CD4-positive, alpha-beta T cell (primary cell): ENCODE measurements around the gene HECW1. TPM values are rescaled to one million over a fixed set of nuclear protein-coding genes. Genes with fewer than 3 reads are reported as not detected.
A peak's percentile ranks its signal among the peaks of the same experiment; 100 is the strongest.

ENCODE experiments used
- ATAC-seq: fragments of 200-7000 bp; cut with Tn5 transposase; one replicate; pipeline ENCODE4 v1.10.0; 2022; ENCODE audit warnings: mild to moderate bottlenecking; ENCODE audit not compliant: poor library complexity
- CTCF ChIA-PET: fragments of 350-600 bp; sonication (Branson Sonifier 250); formaldehyde crosslinking; loops from one replicate; lab custom pipeline; 2021; ENCODE audit warnings: antibody characterized with exemption, inconsistent platforms; lab: Charles Lee
- POLR2A ChIA-PET: fragments of 350-600 bp; sonication (Branson Sonifier 250); formaldehyde crosslinking; loops from one replicate; lab custom pipeline; 2021; ENCODE audit warnings: antibody characterized with exemption, inconsistent platforms; lab: Charles Lee
- DNase-seq, 14 experiments: peaks; one replicate each; pipeline ENCODE4 v3.0.0-alpha.2; 2013 to 2020; ENCODE audit warnings: mixed read lengths in 2 of 14
- H3K27ac ChIP-seq, 2 donors: one replicate each; pipeline versions ENCODE4 v1.5.1 to v1.7.0; 2013; ENCODE audit warnings: low read length in 2 of 2, low read depth in 1 of 2, mild to moderate bottlenecking in 1 of 2
- H3K27me3 ChIP-seq, 2 experiments: 1 replicate in 1 of 2; 2 replicates in 1 of 2; pipeline versions ENCODE4 v1.6.1 to v1.7.0; 2013; ENCODE audit warnings: low read length in 2 of 2, control low read depth in 1 of 2, mild to moderate bottlenecking in 1 of 2, moderate library complexity in 1 of 2; ENCODE audit not compliant: insufficient read depth in 2 of 2, control insufficient read depth in 1 of 2
- H3K36me3 ChIP-seq: one replicate; pipeline ENCODE4 v1.6.1; 2013; ENCODE audit warnings: low read length, control low read depth; ENCODE audit not compliant: insufficient read depth
- H3K4me1 ChIP-seq: one replicate; pipeline ENCODE4 v1.6.1; 2013; ENCODE audit warnings: low read length, control low read depth; ENCODE audit not compliant: insufficient read depth
- H3K4me3 ChIP-seq: one replicate; pipeline ENCODE4 v1.5.1; 2013; ENCODE audit warnings: mild to moderate bottlenecking, low read length, moderate library complexity
- H3K9me3 ChIP-seq, 2 experiments: 1 replicate in 1 of 2; 2 replicates in 1 of 2; pipeline versions ENCODE4 v1.6.1 to v1.7.0; 2013; ENCODE audit warnings: low read length in 2 of 2, mild to moderate bottlenecking in 2 of 2, control low read depth in 1 of 2, moderate library complexity in 1 of 2; ENCODE audit not compliant: control insufficient read depth in 1 of 2, insufficient read depth in 1 of 2
- H3K27ac Mint-ChIP-seq: one replicate; pipeline ENCODE4 v1.8.0; 2020; ENCODE audit warnings: mixed read lengths
- H3K27me3 Mint-ChIP-seq: one replicate; pipeline ENCODE4 v1.8.0; 2021; ENCODE audit warnings: mixed read lengths
- H3K36me3 Mint-ChIP-seq: one replicate; pipeline ENCODE4 v1.8.0; 2021; ENCODE audit warnings: low read depth, mixed read lengths
- H3K4me1 Mint-ChIP-seq: one replicate; pipeline ENCODE4 v1.8.0; 2021; ENCODE audit warnings: low read depth, mixed read lengths
- H3K4me3 Mint-ChIP-seq: one replicate; pipeline ENCODE4 v1.8.0; 2020; ENCODE audit warnings: mild to moderate bottlenecking, mixed read lengths
- H3K9me3 Mint-ChIP-seq: one replicate; pipeline ENCODE4 v1.8.0; 2020; ENCODE audit warnings: mixed read lengths
- intact Hi-C, 2 experiments: fragments of 100-400 bp; cut with DNase I in 1 of 2; cut with micrococcal nuclease in 1 of 2; formaldehyde crosslinking; loops; one replicate each; pipeline versions ENCODE4 v1.15.1 to v1.9.0; 2023 to 2025; cut with DNase I, micrococcal nuclease
- total RNA-seq, 174 experiments: library from RNA in 2 of 174; stranded (reverse) in 2 of 174; gene quantifications; one replicate each; pipeline ENCODE4 v1.2.3 and lab custom pipeline; 2021 to 2026
- TF ChIP-seq, protein P1 (sequence below): fragments of 200-600 bp; IDR thresholded peaks from one replicate; pipeline ENCODE4 v1.8.0; 2022; ENCODE audit warnings: antibody characterized with exemption, mild to moderate bottlenecking

Gene HECW1
- total RNA-seq, 2 experiments from 2014 or later = not detected

DNA sequence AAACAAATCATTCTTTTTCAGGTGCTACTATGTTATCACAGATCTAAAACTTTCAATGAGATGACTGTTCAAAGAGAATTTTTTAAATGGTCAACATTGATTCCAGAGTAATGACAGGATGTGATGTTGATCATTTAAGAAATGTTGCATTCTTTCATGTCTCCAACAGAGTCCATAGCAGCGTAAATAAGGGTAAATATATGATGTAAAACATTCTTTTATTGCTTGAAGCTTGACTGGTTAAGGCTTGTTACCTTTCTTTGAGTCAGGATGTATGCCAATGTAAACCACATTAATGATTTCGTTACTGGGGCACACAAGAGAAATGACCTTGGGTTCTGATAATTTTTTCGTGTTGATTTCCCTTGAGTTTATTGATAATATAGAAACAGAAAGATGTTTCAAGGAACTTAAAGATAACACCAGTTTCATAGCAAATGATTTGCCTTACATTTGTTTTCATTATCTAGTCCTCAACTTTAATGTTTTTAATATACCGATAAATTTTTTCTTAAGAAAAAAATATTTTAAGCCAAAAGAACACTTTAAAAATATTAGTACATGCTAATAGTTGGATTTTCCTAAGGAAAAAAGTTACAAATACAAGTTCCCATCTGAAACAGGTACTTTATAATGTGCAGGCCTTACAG is 473.9 kb downstream of the HECW1 start:
- intact Hi-C loops = loop anchor here in 1 of 2 experiments (1.0 to 5.0 kb wide), 3 partner anchors 14 to 63 kb away; no protein-coding TSS in a partner anchor
- Mint-ChIP-seq H3K4me1 (peaks cover 70% of the 10 kb centered on the region), H3K4me3 (peak overlapping the region; percentile 95), H3K36me3 (peaks cover 68% of the 10 kb centered on the region), H3K27me3 (peaks cover 21% of the 10 kb centered on the region), H3K27ac (peak overlapping the region; percentile 98), H3K9me3 (no peaks in the 10 kb centered on the region)
- Histone ChIP-seq H3K27me3 (no peaks in the 10 kb centered on the region), H3K4me3 (peak overlapping the region; percentile 77), H3K36me3 (peaks cover 4% of the 10 kb centered on the region), H3K27ac (peak overlapping the region; percentile 87 to 97), H3K4me1 (peaks cover 38% of the 10 kb centered on the region), H3K9me3 (no peaks in the 10 kb centered on the region)
- ChIA-PET POLR2A (interaction anchor here (0.7 to 12.4 kb wide), 14 partner anchors 16 to 248 kb away, joined by 3 to 300 read pairs (median 6); partner anchors contain the start of gene COA1), CTCF (interaction anchor here (1.3 to 8.0 kb wide), 5 partner anchors 19 to 113 kb away, joined by 3 to 323 read pairs (median 6); no protein-coding TSS in a partner anchor)
- DNase-seq (peak in 3 of 14 experiments; percentile 75 to 81 (median 77)), ATAC-seq (peak; percentile 24)
- TF ChIP-seq, protein P1, sequence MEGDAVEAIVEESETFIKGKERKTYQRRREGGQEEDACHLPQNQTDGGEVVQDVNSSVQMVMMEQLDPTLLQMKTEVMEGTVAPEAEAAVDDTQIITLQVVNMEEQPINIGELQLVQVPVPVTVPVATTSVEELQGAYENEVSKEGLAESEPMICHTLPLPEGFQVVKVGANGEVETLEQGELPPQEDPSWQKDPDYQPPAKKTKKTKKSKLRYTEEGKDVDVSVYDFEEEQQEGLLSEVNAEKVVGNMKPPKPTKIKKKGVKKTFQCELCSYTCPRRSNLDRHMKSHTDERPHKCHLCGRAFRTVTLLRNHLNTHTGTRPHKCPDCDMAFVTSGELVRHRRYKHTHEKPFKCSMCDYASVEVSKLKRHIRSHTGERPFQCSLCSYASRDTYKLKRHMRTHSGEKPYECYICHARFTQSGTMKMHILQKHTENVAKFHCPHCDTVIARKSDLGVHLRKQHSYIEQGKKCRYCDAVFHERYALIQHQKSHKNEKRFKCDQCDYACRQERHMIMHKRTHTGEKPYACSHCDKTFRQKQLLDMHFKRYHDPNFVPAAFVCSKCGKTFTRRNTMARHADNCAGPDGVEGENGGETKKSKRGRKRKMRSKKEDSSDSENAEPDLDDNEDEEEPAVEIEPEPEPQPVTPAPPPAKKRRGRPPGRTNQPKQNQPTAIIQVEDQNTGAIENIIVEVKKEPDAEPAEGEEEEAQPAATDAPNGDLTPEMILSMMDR = no peak

DNA sequence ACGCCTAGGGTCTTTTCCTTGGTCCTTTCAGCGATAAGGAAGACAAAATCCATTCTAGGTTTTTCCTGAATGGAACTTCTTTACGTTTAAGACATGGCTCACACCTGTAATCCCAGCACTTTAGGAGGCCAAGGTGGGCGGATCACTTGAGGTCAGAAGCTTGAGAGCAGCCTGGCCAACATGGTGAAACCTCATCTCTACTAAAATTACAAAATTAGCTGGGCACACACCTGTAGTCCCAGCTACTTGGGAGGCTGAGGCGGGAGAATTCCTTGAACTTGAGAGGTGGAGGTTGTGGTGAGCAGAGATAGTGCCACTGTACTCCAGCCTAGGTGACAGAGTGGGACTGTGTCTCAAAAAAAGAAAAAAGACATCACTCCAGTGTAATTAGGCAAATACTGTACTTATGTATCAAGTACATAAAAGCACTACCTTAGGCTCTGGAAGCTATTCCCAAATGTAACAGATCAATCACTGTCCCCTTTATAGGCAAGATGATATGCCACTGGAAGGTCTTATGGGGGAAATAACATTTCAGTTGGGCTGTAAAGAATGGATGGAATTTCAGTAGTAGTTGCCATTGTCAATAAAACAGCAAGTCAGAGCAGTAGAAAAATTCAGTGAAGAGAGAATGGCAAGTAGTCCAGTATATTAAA is 476.2 kb downstream of the HECW1 start:
- CTCF ChIA-PET = no interaction called here
- Mint-ChIP-seq H3K36me3 (peaks cover 64% of the 10 kb centered on the region), H3K4me1 (peaks cover 79% of the 10 kb centered on the region), H3K27me3 (peaks cover 7% of the 10 kb centered on the region), H3K27ac (peak overlapping the region; percentile 98), H3K4me3 (peak overlapping the region; percentile 49), H3K9me3 (no peaks in the 10 kb centered on the region)
- H3K4me1 ChIP-seq = peaks cover 47% of the 10 kb centered on the region
- peak overlapping the region; percentile 5 for H3K4me3 ChIP-seq
- intact Hi-C loops = loop anchor here in 1 of 2 experiments (5.0 kb wide), 1 partner anchor 39 kb away; no protein-coding TSS in a partner anchor
- no peaks in the 10 kb centered on the region for H3K9me3 ChIP-seq
- TF ChIP-seq, protein P1 = no peak
- H3K27me3 ChIP-seq = no peaks in the 10 kb centered on the region
- DNase-seq (no peak), ATAC-seq (no peak)
- peaks cover 4% of the 10 kb centered on the region for H3K36me3 ChIP-seq
- H3K27ac ChIP-seq = peak overlapping the region; percentile 87 to 97
- POLR2A ChIA-PET = interaction anchor here (1.1 to 12.4 kb wide), 3 partner anchors 17 to 111 kb away, joined by 3 to 300 read pairs (median 254); no protein-coding TSS in a partner anchor

DNA sequence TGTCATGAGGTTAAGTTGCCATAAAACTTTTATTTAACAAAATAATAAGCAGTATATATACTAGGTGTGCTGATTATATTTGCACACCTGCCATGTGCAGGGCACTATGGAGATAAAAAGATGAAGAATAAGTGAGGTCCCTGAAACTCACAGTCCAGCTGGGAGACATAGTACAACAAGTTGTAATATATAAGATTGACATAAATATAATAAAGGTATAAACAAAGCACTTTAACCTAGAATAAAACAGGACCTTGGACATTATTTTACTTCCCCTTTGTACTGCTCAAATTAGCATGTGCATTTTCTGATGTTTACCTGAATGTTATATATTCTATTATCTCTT is 476.7 kb downstream of the HECW1 start:
- Mint-ChIP-seq H3K9me3 (no peaks in the 10 kb centered on the region), H3K27me3 (peaks cover 2% of the 10 kb centered on the region), H3K36me3 (peaks cover 64% of the 10 kb centered on the region), H3K27ac (peak overlapping the region; percentile 98), H3K4me1 (peaks cover 79% of the 10 kb centered on the region), H3K4me3 (peak overlapping the region; percentile 59)
- intact Hi-C loops = loop anchor here in 1 of 2 experiments (5.0 kb wide), 1 partner anchor 38 kb away; no protein-coding TSS in a partner anchor
- Histone ChIP-seq H3K4me1 (peaks cover 50% of the 10 kb centered on the region), H3K36me3 (peaks cover 4% of the 10 kb centered on the region), H3K27me3 (no peaks in the 10 kb centered on the region), H3K4me3 (peak overlapping the region; percentile 5), H3K27ac (peak overlapping the region; percentile 87 to 97), H3K9me3 (no peaks in the 10 kb centered on the region)
- TF ChIP-seq, protein P1 = no peak
- CTCF ChIA-PET = no interaction called here
- POLR2A ChIA-PET = interaction anchor here (12.4 kb wide), 1 partner anchor 58 kb away, joined by 300 read pairs; no protein-coding TSS in a partner anchor
- DNase-seq (no peak), ATAC-seq (no peak)
